BLaER1 treated with 17β-estradiol and CSF1 and Interleukin-3, amounts not matched to agents 10 nM and 100 nM (cell line): ENCODE data around the gene ZNF681.

Experiments
- H3K27ac ChIP-seq, 11 experiments: shearing (Covaris generic); formaldehyde crosslinking; 2 replicates each; pipeline ENCODE4 v1.8.1; 2022
- H3K27me3 ChIP-seq, 11 experiments: shearing (Covaris generic); formaldehyde crosslinking; 2 replicates each; pipeline ENCODE4 v1.8.1; 2022
- H3K36me3 ChIP-seq, 11 experiments: shearing (Covaris generic); formaldehyde crosslinking; 2 replicates each; pipeline ENCODE4 v1.8.1; 2022
- H3K4me1 ChIP-seq, 10 experiments: shearing (Covaris generic); formaldehyde crosslinking; 2 replicates each; pipeline ENCODE4 v1.8.1; 2022
- H3K4me2 ChIP-seq, 11 experiments: shearing (Covaris generic); formaldehyde crosslinking; 2 replicates each; pipeline ENCODE4 v1.8.1; 2022
- H3K4me3 ChIP-seq, 10 experiments: shearing (Covaris generic); formaldehyde crosslinking; 2 replicates each; pipeline ENCODE4 v1.8.1; 2022
- H3K9ac ChIP-seq, 11 experiments: shearing (Covaris generic); formaldehyde crosslinking; 2 replicates each; pipeline ENCODE4 v1.8.1; 2022
- H3K9me3 ChIP-seq, 11 experiments: shearing (Covaris generic); formaldehyde crosslinking; replicated peaks in 1 of 11; 2 replicates each; pipeline ENCODE4 v1.8.1; 2022
- H4K20me1 ChIP-seq, 11 experiments: shearing (Covaris generic); formaldehyde crosslinking; 2 replicates each; pipeline ENCODE4 v1.8.1; 2022
- Cebpa-rat ChIP-seq, 11 experiments: shearing (Covaris generic); IDR thresholded peaks; 2 replicates each; pipeline ENCODE4 v1.8.1; 2022

Gene ZNF681

DNA sequence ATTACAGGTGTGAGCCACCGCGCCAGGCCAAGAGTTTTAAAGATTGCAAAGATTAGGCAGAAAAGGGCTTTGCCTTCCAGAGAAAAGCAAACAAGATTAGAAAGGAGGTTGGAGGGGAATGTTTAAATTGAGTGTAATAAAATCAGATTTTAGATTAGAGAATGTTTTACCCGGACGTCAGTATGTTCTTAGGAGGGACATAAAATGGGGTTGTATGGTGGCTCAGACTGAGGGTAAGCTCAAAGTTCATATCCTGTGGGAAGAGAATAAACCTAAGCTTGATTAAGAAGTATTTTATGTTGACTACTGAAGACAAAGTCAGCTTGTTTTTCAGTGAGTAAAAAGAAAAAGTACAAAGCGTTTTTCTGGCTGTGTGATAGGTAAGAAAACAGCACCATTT is 34.1 kb upstream of the ZNF681 start:
- Histone ChIP-seq H3K9me3 (peaks cover 23 to 41% (median 32%) of the 10 kb centered on the region in 11 experiments; a peak in 21 of 22 replicates), H3K27ac (no peak overlapping the region), H3K4me3 (no peak overlapping the region), H4K20me1 (no peaks in the 10 kb centered on the region), H3K4me1 (peaks cover 0 to 20% (median 2%) of the 10 kb centered on the region in 10 experiments; a peak in 5 of 20 replicates), H3K27me3 (no peaks in the 10 kb centered on the region), H3K4me2 (no peak overlapping the region), H3K9ac (no peak overlapping the region), H3K36me3 (no peaks in the 10 kb centered on the region)
- no peak for TF ChIP-seq Cebpa-rat (IDR thresholded peaks at IDR 0.05)

GRCh38 chr19:23790641-23791488 is 32.2 kb upstream of the ZNF681 start:
- no peak for TF ChIP-seq Cebpa-rat (IDR thresholded peaks at IDR 0.05)
- H3K36me3 ChIP-seq = no peaks in the 10 kb centered on the region

DNA sequence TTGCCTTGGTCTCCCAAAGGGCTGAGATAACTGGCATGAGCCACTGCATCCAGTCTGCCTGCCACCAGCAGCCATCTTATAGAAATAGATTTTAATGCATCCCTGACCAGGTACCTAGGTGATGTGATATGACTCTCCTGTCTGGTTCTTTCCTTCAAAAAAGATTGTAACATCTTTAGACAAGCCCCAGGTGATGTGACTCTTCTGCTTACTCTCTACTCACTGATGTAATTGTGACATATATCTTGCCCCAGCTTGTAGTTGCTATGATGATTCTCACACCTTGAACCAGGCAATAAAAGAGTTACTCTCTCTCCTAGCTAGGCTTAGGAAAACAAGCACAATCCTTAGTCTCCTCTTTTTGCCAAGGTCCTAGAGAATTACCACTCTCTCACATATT is 30.6 kb upstream of the ZNF681 start:
- Histone ChIP-seq H3K27ac (no peak overlapping the region), H4K20me1 (no peaks in the 10 kb centered on the region), H3K4me3 (no peak overlapping the region), H3K9me3 (peaks cover 0 to 22% (median 6%) of the 10 kb centered on the region in 11 experiments; a peak in 10 of 22 replicates), H3K4me2 (no peak overlapping the region), H3K27me3 (no peaks in the 10 kb centered on the region), H3K4me1 (peaks cover 0 to 17% (median 0%) of the 10 kb centered on the region in 10 experiments; a peak in 5 of 20 replicates), H3K36me3 (no peaks in the 10 kb centered on the region), H3K9ac (no peak overlapping the region)
- no peak for TF ChIP-seq Cebpa-rat (IDR thresholded peaks at IDR 0.05)

More at GRCh38 chr19:23790641-23791488, 32.2 kb upstream of the ZNF681 start:
- no peak overlapping the region for H3K4me3 ChIP-seq
- no peaks in the 10 kb centered on the region for H4K20me1 ChIP-seq
- peaks cover 0 to 29% (median 5%) of the 10 kb centered on the region in 10 experiments; a peak in 6 of 20 replicates for H3K4me1 ChIP-seq
- peaks cover 5 to 24% (median 13%) of the 10 kb centered on the region in 11 experiments; a peak in 19 of 22 replicates for H3K9me3 ChIP-seq
- no peaks in the 10 kb centered on the region for H3K27me3 ChIP-seq
- no peak overlapping the region for H3K27ac ChIP-seq
- H3K9ac ChIP-seq = no peak overlapping the region
- no peak overlapping the region for H3K4me2 ChIP-seq

DNA sequence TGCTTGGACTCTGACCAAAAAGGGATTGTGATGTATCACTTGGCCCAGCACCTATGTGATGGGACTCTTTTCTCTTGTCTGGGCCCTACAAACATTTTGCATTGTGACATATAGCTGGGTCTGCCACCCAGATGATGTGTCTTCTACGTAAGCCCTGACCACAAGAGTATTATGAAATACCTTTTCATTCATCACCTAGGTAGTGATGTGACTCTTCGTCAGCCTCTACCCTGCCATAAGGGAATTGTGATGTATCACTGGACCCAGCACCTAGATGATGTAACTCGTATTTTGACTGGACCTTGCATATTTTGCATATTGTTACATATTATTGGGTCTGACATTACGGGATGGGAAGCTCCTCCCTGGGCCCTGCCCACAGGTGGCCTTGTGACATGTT is 29.7 kb upstream of the ZNF681 start:
- Histone ChIP-seq H3K4me2 (no peak overlapping the region), H3K9ac (no peak overlapping the region), H3K9me3 (peaks cover 0 to 21% (median 6%) of the 10 kb centered on the region in 11 experiments; a peak in 9 of 22 replicates), H3K4me1 (peaks cover 0 to 17% (median 0%) of the 10 kb centered on the region in 10 experiments; a peak in 5 of 20 replicates), H4K20me1 (no peaks in the 10 kb centered on the region), H3K4me3 (no peak overlapping the region), H3K36me3 (no peaks in the 10 kb centered on the region), H3K27ac (no peak overlapping the region), H3K27me3 (no peaks in the 10 kb centered on the region)
- TF ChIP-seq Cebpa-rat (IDR thresholded peaks at IDR 0.05) = no peak

DNA sequence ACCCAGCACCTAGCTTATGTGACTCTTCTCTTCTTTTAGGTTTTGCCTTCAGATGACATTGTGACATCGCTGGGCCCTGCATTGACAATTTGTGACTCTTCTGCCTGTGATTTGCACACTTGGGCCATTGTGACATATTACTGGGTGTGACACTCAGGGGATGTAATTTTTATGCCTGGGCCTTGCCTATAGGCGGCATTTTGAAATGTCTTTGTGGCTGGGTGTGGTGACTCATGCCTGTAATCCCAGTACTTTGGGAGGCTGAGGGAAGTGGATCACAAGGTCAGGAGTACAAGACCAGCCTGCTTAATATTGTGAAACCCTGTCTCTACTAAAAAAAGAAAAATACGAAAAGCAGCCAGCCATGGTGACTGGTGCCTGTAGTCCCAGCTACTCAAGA is 28.4 kb upstream of the ZNF681 start:
- no peaks in the 10 kb centered on the region for H4K20me1 ChIP-seq
- peaks cover 0 to 34% (median 10%) of the 10 kb centered on the region in 11 experiments; a peak in 14 of 22 replicates for H3K9me3 ChIP-seq
- 0 out of 22 replicates have a peak, but pooled peaks of 1 of the 11 experiments have one; percentile 20 for TF ChIP-seq Cebpa-rat (IDR thresholded peaks at IDR 0.05)

GRCh38 chr19:23785982-23786381 is 27.3 kb upstream of the ZNF681 start:
- no peaks in the 10 kb centered on the region for H3K27me3 ChIP-seq
- H3K9ac ChIP-seq = no peak overlapping the region
- no peak for TF ChIP-seq Cebpa-rat (IDR thresholded peaks at IDR 0.05)
- peaks cover 0 to 17% (median 0%) of the 10 kb centered on the region in 10 experiments; a peak in 5 of 20 replicates for H3K4me1 ChIP-seq
- no peak overlapping the region for H3K4me3 ChIP-seq
- H3K27ac ChIP-seq = no peak overlapping the region
- H4K20me1 ChIP-seq = no peaks in the 10 kb centered on the region
- peaks cover 0 to 11% (median 3%) of the 10 kb centered on the region in 11 experiments; a peak in 5 of 22 replicates for H3K36me3 ChIP-seq
- no peak overlapping the region for H3K4me2 ChIP-seq
- peaks cover 0 to 36% (median 17%) of the 10 kb centered on the region in 11 experiments; a peak in 15 of 22 replicates for H3K9me3 ChIP-seq

More for the DNA sequence above, 28.4 kb upstream of the ZNF681 start:
- Histone ChIP-seq H3K9ac (no peak overlapping the region), H3K36me3 (peaks cover 0 to 4% (median 0%) of the 10 kb centered on the region in 11 experiments; a peak in 3 of 22 replicates), H3K4me1 (peaks cover 0 to 17% (median 0%) of the 10 kb centered on the region in 10 experiments; a peak in 5 of 20 replicates), H3K4me3 (no peak overlapping the region), H3K27me3 (no peaks in the 10 kb centered on the region), H3K27ac (peak overlapping the region in 3 of 11 experiments; percentile 38 to 56 (median 38); a peak in 4 of 22 replicates), H3K4me2 (peak overlapping the region in 3 of 11 experiments; percentile 24 to 29 (median 29); a peak in 1 of 22 replicates)

DNA sequence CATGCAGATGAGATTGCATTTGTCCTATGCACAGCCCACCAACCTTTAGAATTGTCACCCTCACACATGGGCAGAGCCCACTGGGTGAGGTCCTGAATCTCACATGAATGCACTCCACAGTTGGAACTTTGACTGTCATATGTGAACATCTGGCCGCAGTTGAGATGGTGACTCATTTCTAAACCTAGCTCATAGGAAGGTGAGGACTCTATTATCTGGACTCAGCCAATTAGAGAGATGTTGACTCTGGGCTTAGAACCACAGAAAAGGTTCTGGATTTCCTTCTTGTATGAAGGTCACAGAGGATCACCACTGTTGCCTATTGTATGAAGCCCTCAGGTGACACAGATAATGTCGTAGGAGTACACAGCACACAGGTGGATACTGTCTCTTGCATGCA is 25.6 kb upstream of the ZNF681 start:
- no peaks in the 10 kb centered on the region for H3K27me3 ChIP-seq
- H3K4me2 ChIP-seq = no peak overlapping the region
- no peak overlapping the region for H3K27ac ChIP-seq
- peaks cover 0 to 17% (median 0%) of the 10 kb centered on the region in 10 experiments; a peak in 5 of 20 replicates for H3K4me1 ChIP-seq
- no peak overlapping the region for H3K9ac ChIP-seq
- no peaks in the 10 kb centered on the region for H4K20me1 ChIP-seq
- H3K36me3 ChIP-seq = peaks cover 0 to 11% (median 3%) of the 10 kb centered on the region in 11 experiments; a peak in 6 of 22 replicates
- TF ChIP-seq Cebpa-rat (IDR thresholded peaks at IDR 0.05) = no peak
- peaks cover 7 to 33% (median 18%) of the 10 kb centered on the region in 11 experiments; a peak in 20 of 22 replicates for H3K9me3 ChIP-seq
- H3K4me3 ChIP-seq = no peak overlapping the region

DNA sequence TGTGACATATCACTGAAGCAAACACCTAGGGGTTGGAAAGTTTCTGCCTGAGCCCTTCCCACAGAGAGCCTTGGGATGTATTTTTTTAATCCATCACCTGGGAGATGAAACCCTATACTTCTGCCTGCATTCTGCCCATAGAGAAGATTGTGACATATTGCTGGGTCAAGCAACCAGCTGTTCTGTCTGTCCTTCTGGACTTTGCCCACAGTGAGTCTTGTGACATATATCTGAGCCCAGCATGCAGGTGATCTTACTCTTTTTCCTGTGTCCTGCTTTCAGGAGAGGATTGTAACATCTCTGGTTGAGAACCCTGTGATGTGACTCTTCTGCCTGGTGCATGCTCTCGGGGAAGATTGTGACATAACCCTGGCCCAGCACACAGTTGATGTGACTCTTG is 24.9 kb upstream of the ZNF681 start:
- Histone ChIP-seq H3K27me3 (no peaks in the 10 kb centered on the region), H3K36me3 (peaks cover 0 to 11% (median 5%) of the 10 kb centered on the region in 11 experiments; a peak in 6 of 22 replicates), H3K4me3 (no peak overlapping the region), H3K9me3 (peaks cover 11 to 34% (median 19%) of the 10 kb centered on the region in 11 experiments; a peak in 20 of 22 replicates), H3K9ac (no peak overlapping the region), H3K4me2 (no peak overlapping the region), H3K4me1 (peaks cover 0 to 17% (median 0%) of the 10 kb centered on the region in 10 experiments; a peak in 5 of 20 replicates), H3K27ac (no peak overlapping the region), H4K20me1 (no peaks in the 10 kb centered on the region)
- TF ChIP-seq Cebpa-rat (IDR thresholded peaks at IDR 0.05) = no peak

DNA sequence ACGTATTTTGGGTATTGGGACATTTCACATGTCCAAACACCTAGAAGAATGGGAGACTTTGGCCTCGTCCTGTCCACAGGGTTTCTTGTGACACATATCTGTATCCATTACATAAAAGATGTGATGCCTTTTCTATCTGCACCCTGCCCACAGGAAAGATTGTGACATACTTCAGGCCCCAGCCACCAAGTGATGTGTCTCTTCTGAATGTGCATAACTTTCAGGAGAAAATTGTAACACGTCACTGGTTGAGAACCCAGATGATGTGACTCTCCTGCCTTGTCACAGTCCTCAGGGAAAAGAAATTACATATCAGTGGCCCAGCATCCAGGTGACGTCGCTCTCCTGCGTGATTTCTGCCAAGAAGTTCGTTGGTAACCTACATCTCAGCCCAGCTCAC is 21.0 kb upstream of the ZNF681 start:
- Histone ChIP-seq H3K9ac (no peak overlapping the region), H3K27ac (no peak overlapping the region), H3K36me3 (peaks cover 0 to 31% (median 7%) of the 10 kb centered on the region in 11 experiments; a peak in 10 of 22 replicates), H3K4me3 (no peak overlapping the region), H4K20me1 (no peaks in the 10 kb centered on the region), H3K27me3 (no peaks in the 10 kb centered on the region), H3K4me2 (no peak overlapping the region), H3K4me1 (no peaks in the 10 kb centered on the region), H3K9me3 (peaks cover 18 to 45% (median 32%) of the 10 kb centered on the region in 11 experiments; a peak in 20 of 22 replicates)
- TF ChIP-seq Cebpa-rat (IDR thresholded peaks at IDR 0.05) = no peak
